Measurements from ENCODE around the gene DLG2. TPM values are rescaled to one million over a fixed set of nuclear protein-coding genes. Genes with fewer than 3 reads are reported as not detected.

Gene DLG2
- total RNA-seq, 2 experiments from 2014 or later: 2.0 to 2.1 TPM

- Mint-ChIP-seq H3K9me3 (no peaks in the 10 kb centered on the region), H3K4me3 (no peak overlapping the region), H3K4me1 (ENCODE audit: low read depth) (no peaks in the 10 kb centered on the region), H3K27me3 (peaks cover 4% of the 10 kb centered on the region), H3K27ac (no peak overlapping the region), H3K36me3 (ENCODE audit: low read depth) (no peaks in the 10 kb centered on the region)
- Histone ChIP-seq H3K9me3 (ENCODE audit: control insufficient read depth in 1 of 2, insufficient read depth in 1 of 2, low read length in 2 of 2) (no peaks in the 10 kb centered on the region), H3K27ac (ENCODE audit: low read depth in 1 of 2, low read length in 2 of 2) (no peak overlapping the region), H3K36me3 (ENCODE audit: insufficient read depth, low read length) (no peaks in the 10 kb centered on the region), H3K4me3 (ENCODE audit: low read length) (no peak overlapping the region), H3K27me3 (ENCODE audit: control insufficient read depth in 1 of 2, insufficient read depth in 2 of 2, low read length in 2 of 2) (peaks cover 0 to 3% of the 10 kb centered on the region in 2 experiments), H3K4me1 (ENCODE audit: insufficient read depth, low read length) (no peaks in the 10 kb centered on the region)
- no peak for ATAC-seq (ENCODE audit: poor library complexity)
- CTCF ChIA-PET: no interaction called here
- POLR2A ChIA-PET: no interaction called here
- no peak for DNase-seq
- intact Hi-C loops (cut with DNase I, micrococcal nuclease): no loop called here
- no peak for TF ChIP-seq CTCF (IDR thresholded peaks at IDR 0.05)
These were observed 1909.6 kb downstream of the DLG2 start for GRCh38 chr11:83717537-83717936.

GRCh38 chr11:83715927-83716535, 1911.1 kb downstream of the DLG2 start:
- no peak for TF ChIP-seq CTCF (IDR thresholded peaks at IDR 0.05)
- ChIA-PET CTCF (no interaction called here), POLR2A (no interaction called here)
- ATAC-seq (ENCODE audit: poor library complexity) (no peak), DNase-seq (no peak)
- Histone ChIP-seq H3K27ac (ENCODE audit: low read depth in 1 of 2, low read length in 2 of 2) (no peak overlapping the region), H3K9me3 (ENCODE audit: control insufficient read depth in 1 of 2, insufficient read depth in 1 of 2, low read length in 2 of 2) (no peaks in the 10 kb centered on the region), H3K4me1 (ENCODE audit: insufficient read depth, low read length) (no peaks in the 10 kb centered on the region), H3K27me3 (ENCODE audit: control insufficient read depth in 1 of 2, insufficient read depth in 2 of 2, low read length in 2 of 2) (peaks cover 0 to 3% of the 10 kb centered on the region in 2 experiments), H3K36me3 (ENCODE audit: insufficient read depth, low read length) (no peaks in the 10 kb centered on the region), H3K4me3 (ENCODE audit: low read length) (no peak overlapping the region)
- Mint-ChIP-seq H3K27me3 (no peaks in the 10 kb centered on the region), H3K9me3 (no peaks in the 10 kb centered on the region), H3K4me1 (ENCODE audit: low read depth) (no peaks in the 10 kb centered on the region), H3K27ac (no peak overlapping the region), H3K4me3 (no peak overlapping the region), H3K36me3 (ENCODE audit: low read depth) (no peaks in the 10 kb centered on the region)
- intact Hi-C loops (cut with DNase I, micrococcal nuclease): no loop called here

GRCh38 chr11:83713708-83714107, 1913.4 kb downstream of the DLG2 start:
- intact Hi-C loops (cut with DNase I, micrococcal nuclease): no loop called here
- Mint-ChIP-seq H3K9me3 (no peaks in the 10 kb centered on the region), H3K4me3 (no peak overlapping the region), H3K4me1 (ENCODE audit: low read depth) (no peaks in the 10 kb centered on the region), H3K27me3 (no peaks in the 10 kb centered on the region), H3K27ac (no peak overlapping the region), H3K36me3 (ENCODE audit: low read depth) (no peaks in the 10 kb centered on the region)
- no peaks in the 10 kb centered on the region for H3K4me1 ChIP-seq (ENCODE audit: insufficient read depth, low read length)
- H3K27me3 ChIP-seq (ENCODE audit: control insufficient read depth in 1 of 2, insufficient read depth in 2 of 2, low read length in 2 of 2): peaks cover 0 to 3% of the 10 kb centered on the region in 2 experiments
- ATAC-seq (ENCODE audit: poor library complexity) (no peak), DNase-seq (no peak)
- CTCF ChIA-PET: no interaction called here
- TF ChIP-seq CTCF (IDR thresholded peaks at IDR 0.05): no peak
- H3K4me3 ChIP-seq (ENCODE audit: low read length): no peak overlapping the region
- POLR2A ChIA-PET: no interaction called here
- H3K9me3 ChIP-seq (ENCODE audit: control insufficient read depth in 1 of 2, insufficient read depth in 1 of 2, low read length in 2 of 2): no peaks in the 10 kb centered on the region
- H3K27ac ChIP-seq (ENCODE audit: low read depth in 1 of 2, low read length in 2 of 2): no peak overlapping the region
- H3K36me3 ChIP-seq (ENCODE audit: insufficient read depth, low read length): no peaks in the 10 kb centered on the region
